ENCODE data around the gene MEOX2. TPM values are rescaled to one million over a fixed set of nuclear protein-coding genes. Genes with fewer than 3 reads are reported as not detected.

MEOX2 gene
- total RNA-seq (ENCODE audit: insufficient read depth, low replicate concordance), result 6.5 TPM

- peak; percentile 73 for DNase-seq (ENCODE audit: low spot score)
Measured at GRCh38 chr7:15686295-15686956, at the start of gene MEOX2. Gene MEOX2 (minus strand): TSS chr7:15686683. CDS start chr7:15686402, 281 bp downstream.

GRCh38 chr7:15729746-15730145 lies 43.3 kb upstream of the MEOX2 start:
- no peak for DNase-seq (ENCODE audit: low spot score)

GRCh38 chr7:15725051-15725450 lies 38.6 kb upstream of the MEOX2 start:
- no peak for DNase-seq (ENCODE audit: low spot score)

- DNase-seq (ENCODE audit: low spot score), result no peak
Measured at GRCh38 chr7:15723841-15724240, 37.4 kb upstream of the MEOX2 start.

- DNase-seq (ENCODE audit: low spot score), result peak; percentile 26
Measured at GRCh38 chr7:15720849-15721471, 34.5 kb upstream of the MEOX2 start.

- no peak for DNase-seq (ENCODE audit: low spot score)
Measured at GRCh38 chr7:15719311-15719710, 32.8 kb upstream of the MEOX2 start.

GRCh38 chr7:15715435-15715834 lies 29.0 kb upstream of the MEOX2 start:
- peak; percentile 14 for DNase-seq (ENCODE audit: low spot score)

GRCh38 chr7:15709978-15710377 lies 23.5 kb upstream of the MEOX2 start:
- no peak for DNase-seq (ENCODE audit: low spot score)

- no peak for DNase-seq (ENCODE audit: low spot score)
Measured at GRCh38 chr7:15707570-15707969, 21.1 kb upstream of the MEOX2 start.

GRCh38 chr7:15703732-15704131 lies 17.2 kb upstream of the MEOX2 start:
- DNase-seq (ENCODE audit: low spot score), result no peak

GRCh38 chr7:15692501-15693020 lies 6.1 kb upstream of the MEOX2 start:
- DNase-seq (ENCODE audit: low spot score), result no peak

- DNase-seq (ENCODE audit: low spot score), result no peak
Measured at GRCh38 chr7:15688911-15689310, 2.4 kb upstream of the MEOX2 start.

GRCh38 chr7:15688279-15688626 lies 1.8 kb upstream of the MEOX2 start:
- peak; percentile 17 for DNase-seq (ENCODE audit: low spot score)

- DNase-seq (ENCODE audit: low spot score), result peak; percentile 5
Measured at GRCh38 chr7:15687546-15688278, 1.2 kb upstream of the MEOX2 start.

- DNase-seq (ENCODE audit: low spot score), result no peak
Measured at GRCh38 chr7:15686957-15687545, 568 bp upstream of the MEOX2 start.

GRCh38 chr7:15685358-15686294 lies 857 bp downstream of the MEOX2 start:
- DNase-seq (ENCODE audit: low spot score), result peak; percentile 58

- peak; percentile 24 for DNase-seq (ENCODE audit: low spot score)
Measured at GRCh38 chr7:15684871-15685270, 1.6 kb downstream of the MEOX2 start.

GRCh38 chr7:15684111-15684800 lies 2.2 kb downstream of the MEOX2 start:
- peak; percentile 2 for DNase-seq (ENCODE audit: low spot score)

- no peak for DNase-seq (ENCODE audit: low spot score)
Measured at GRCh38 chr7:15682751-15683245, 3.7 kb downstream of the MEOX2 start.

GRCh38 chr7:15682111-15682510 lies 4.4 kb downstream of the MEOX2 start:
- DNase-seq (ENCODE audit: low spot score), result no peak
